Progenitor cell of endocrine pancreas (in vitro differentiated cells): Measurements from ENCODE around the gene SLC39A12. TPM values are rescaled to one million over a fixed set of nuclear protein-coding genes. Genes with fewer than 3 reads are reported as not detected.

Experiments used
- DNase-seq: peaks from one replicate; pipeline ENCODE4 v3.0.0; 2021; ENCODE audit warnings: low spot score; ENCODE audit not compliant: unreplicated experiment
- H3K27ac Mint-ChIP-seq: 2 replicates; pipeline ENCODE4 v1.8.0; 2021; ENCODE audit warnings: mild to moderate bottlenecking, moderate library complexity, mixed read lengths
- H3K27me3 Mint-ChIP-seq: 2 replicates; pipeline ENCODE4 v1.8.0; 2021; ENCODE audit warnings: mixed read lengths
- H3K36me3 Mint-ChIP-seq: 2 replicates; pipeline ENCODE4 v1.8.0; 2022; ENCODE audit warnings: mixed read lengths; ENCODE audit not compliant: insufficient read depth
- H3K4me1 Mint-ChIP-seq: 2 replicates; pipeline ENCODE4 v1.8.0; 2021; ENCODE audit warnings: low read depth, mixed read lengths
- H3K4me3 Mint-ChIP-seq: 2 replicates; pipeline ENCODE4 v1.8.0; 2021; ENCODE audit warnings: low read depth, mild to moderate bottlenecking, moderate library complexity, mixed read lengths
- H3K9me3 Mint-ChIP-seq: 2 replicates; pipeline ENCODE4 v1.8.0; 2021; ENCODE audit warnings: low read depth, mixed read lengths
- total RNA-seq: library from RNA; stranded (reverse); gene quantifications from 2 replicates; pipeline ENCODE4 v1.2.1, GENCODE V29; 2021
- TF ChIP-seq, protein P1 (sequence below): fragments of 200-600 bp; sonication (generic); IDR thresholded peaks from one replicate; pipeline ENCODE4 v1.5.0; 2021; ENCODE audit warnings: antibody characterized with exemption, mild to moderate bottlenecking; ENCODE audit not compliant: unreplicated experiment

The SLC39A12 gene
- total RNA-seq, 1 donor from 2014 or later, result not detected

DNA sequence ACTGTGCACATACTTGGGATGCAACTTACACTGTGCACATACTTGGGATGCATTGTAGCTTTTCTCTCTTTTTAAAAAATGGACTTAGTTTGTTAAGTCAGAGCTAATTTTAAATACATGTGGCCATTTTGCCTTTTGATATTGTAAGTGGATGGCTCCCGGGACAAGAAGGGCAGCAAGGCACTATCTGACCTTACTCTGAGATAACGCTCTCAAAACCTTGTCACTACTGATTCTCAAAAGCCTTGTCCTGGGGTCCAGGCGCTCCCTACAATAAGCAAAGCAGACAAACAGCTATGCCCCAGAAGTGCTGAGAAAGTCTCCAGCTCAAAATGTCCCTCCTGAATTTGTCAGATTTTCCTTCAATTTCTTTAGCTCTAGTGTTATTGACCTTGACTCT lies 121.6 kb downstream of the SLC39A12 start:
- Mint-ChIP-seq H3K4me1 (no peaks in the 10 kb centered on the region), H3K36me3 (no peaks in the 10 kb centered on the region), H3K27me3 (peaks cover 8% of the 10 kb centered on the region), H3K9me3 (peaks cover 6% of the 10 kb centered on the region), H3K27ac (no peak overlapping the region), H3K4me3 (no peak overlapping the region)
- DNase-seq, result no peak
- TF ChIP-seq, protein P1, sequence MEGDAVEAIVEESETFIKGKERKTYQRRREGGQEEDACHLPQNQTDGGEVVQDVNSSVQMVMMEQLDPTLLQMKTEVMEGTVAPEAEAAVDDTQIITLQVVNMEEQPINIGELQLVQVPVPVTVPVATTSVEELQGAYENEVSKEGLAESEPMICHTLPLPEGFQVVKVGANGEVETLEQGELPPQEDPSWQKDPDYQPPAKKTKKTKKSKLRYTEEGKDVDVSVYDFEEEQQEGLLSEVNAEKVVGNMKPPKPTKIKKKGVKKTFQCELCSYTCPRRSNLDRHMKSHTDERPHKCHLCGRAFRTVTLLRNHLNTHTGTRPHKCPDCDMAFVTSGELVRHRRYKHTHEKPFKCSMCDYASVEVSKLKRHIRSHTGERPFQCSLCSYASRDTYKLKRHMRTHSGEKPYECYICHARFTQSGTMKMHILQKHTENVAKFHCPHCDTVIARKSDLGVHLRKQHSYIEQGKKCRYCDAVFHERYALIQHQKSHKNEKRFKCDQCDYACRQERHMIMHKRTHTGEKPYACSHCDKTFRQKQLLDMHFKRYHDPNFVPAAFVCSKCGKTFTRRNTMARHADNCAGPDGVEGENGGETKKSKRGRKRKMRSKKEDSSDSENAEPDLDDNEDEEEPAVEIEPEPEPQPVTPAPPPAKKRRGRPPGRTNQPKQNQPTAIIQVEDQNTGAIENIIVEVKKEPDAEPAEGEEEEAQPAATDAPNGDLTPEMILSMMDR, result no peak

DNA sequence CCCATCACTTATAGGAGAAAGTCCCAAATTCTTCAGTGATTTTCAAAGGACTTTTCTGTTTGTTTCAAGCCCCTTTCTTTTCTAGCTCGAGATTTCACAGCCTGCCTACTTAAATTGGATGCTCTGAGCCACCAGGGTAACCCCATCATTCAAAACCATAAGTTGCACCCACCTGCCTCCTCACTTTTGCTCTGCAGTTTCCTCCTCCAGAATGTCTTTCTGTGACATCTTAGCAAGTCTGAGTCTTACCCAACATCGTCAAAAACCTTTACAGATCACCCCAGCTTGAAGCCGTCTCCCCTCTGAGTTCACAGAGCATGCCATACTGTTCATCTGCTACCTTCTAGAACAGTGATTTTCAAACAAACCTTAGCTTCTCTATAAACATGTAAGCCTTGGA lies 124.2 kb downstream of the SLC39A12 start:
- H3K9me3 Mint-ChIP-seq, result peaks cover 3% of the 10 kb centered on the region
- no peak overlapping the region for H3K27ac Mint-ChIP-seq
- peaks cover 5% of the 10 kb centered on the region for H3K27me3 Mint-ChIP-seq
- no peaks in the 10 kb centered on the region for H3K4me1 Mint-ChIP-seq
- no peak overlapping the region for H3K4me3 Mint-ChIP-seq
- DNase-seq, result no peak
- H3K36me3 Mint-ChIP-seq, result no peaks in the 10 kb centered on the region
- TF ChIP-seq, protein P1, result no peak

DNA sequence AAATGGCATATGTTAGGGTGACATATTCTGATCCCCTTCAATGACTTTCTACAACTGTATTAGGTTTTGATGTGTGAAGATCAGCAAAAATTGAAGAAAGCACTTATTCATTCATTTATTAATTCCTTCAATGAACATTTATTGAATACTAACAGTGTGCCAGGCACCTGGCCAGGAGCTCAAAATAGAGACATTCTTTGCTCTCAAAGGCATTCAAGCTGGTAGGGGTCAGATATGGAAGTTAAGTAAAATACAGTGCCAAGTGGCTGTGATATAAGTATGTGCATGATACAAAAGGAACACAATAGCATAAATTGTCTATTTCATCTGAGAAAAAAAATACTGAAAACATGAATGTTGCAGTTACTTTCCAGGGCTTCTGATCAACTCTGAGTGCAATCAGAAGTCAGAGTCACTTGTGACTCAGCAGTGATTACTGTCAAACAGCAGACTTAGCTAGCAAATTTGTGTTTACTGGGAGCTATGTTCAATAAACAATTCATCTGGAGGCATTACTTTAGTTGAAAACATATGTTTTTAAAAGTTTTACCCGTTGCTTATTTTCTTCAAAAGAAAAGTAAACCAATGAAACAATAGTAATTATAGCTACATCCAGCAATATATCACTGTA lies 128.1 kb downstream of the SLC39A12 start:
- peaks cover 18% of the 10 kb centered on the region for H3K27me3 Mint-ChIP-seq
- H3K36me3 Mint-ChIP-seq, result no peaks in the 10 kb centered on the region

DNA sequence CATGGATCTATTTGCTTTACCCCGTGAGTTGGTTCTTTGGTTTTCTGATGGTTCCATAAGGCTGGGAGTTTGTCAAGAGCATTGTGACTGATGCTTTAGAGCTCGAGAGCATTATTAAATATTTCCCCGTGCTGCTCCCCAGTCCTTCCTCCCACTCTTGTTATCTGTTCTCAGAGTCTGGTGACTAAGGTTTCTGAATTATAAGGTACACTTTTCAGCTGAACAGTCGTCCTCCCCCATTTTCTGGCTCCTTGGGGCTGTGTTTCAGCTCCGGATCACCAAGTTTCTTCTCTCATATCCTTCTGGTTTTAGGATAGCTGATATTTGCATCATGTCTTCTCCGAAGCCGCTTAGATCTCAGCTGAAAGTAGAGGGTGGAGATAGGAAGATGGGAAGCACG lies 130.7 kb downstream of the SLC39A12 start:
- TF ChIP-seq, protein P1, result no peak
- Mint-ChIP-seq H3K27ac (no peak overlapping the region), H3K27me3 (peaks cover 17% of the 10 kb centered on the region), H3K4me1 (no peaks in the 10 kb centered on the region), H3K9me3 (no peaks in the 10 kb centered on the region), H3K36me3 (no peaks in the 10 kb centered on the region), H3K4me3 (no peak overlapping the region)
- no peak for DNase-seq

More for the DNA sequence above, 128.1 kb downstream of the SLC39A12 start:
- DNase-seq, result no peak
- no peak overlapping the region for H3K27ac Mint-ChIP-seq
- no peaks in the 10 kb centered on the region for H3K4me1 Mint-ChIP-seq
- no peaks in the 10 kb centered on the region for H3K9me3 Mint-ChIP-seq
- TF ChIP-seq, protein P1, result no peak
- H3K4me3 Mint-ChIP-seq, result no peak overlapping the region

DNA sequence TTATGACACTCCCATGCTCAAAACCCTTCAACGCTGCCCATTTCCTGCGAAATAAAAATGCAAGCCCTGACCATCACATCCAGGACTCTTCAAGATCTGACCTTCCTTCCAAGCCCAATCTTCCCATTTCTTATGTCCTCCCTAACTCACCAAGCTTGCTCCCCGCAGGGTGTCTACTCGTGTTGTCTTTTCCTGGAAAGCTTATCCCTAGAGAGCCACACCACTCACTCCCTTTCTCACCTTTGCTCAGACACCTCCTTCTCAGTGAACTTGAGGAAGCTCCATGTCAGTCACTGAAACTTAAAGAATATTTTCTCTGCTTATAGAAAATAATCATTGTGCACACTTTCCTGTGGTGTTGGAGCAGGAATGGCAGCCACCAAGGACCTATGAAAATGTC lies 134.1 kb downstream of the SLC39A12 start:
- Mint-ChIP-seq H3K27me3 (peaks cover 17% of the 10 kb centered on the region), H3K4me1 (no peaks in the 10 kb centered on the region), H3K27ac (no peak overlapping the region), H3K4me3 (no peak overlapping the region), H3K9me3 (no peaks in the 10 kb centered on the region), H3K36me3 (no peaks in the 10 kb centered on the region)
- TF ChIP-seq, protein P1, result no peak
- no peak for DNase-seq
